ENCODE results near the gene PIK3R6. TPM values are rescaled to one million over a fixed set of nuclear protein-coding genes. Genes with fewer than 3 reads are reported as not detected.

PIK3R6 gene
- total RNA-seq, 1 donor from 2014 or later = 2.2 TPM

GRCh38 chr17:8841844-8842243, 25.6 kb downstream of the PIK3R6 start:
- H3K4me1 ChIP-seq = no peaks in the 10 kb centered on the region
- intact Hi-C loops (cut with DNase I) = no loop called here
- H3K27me3 ChIP-seq = no peaks in the 10 kb centered on the region
- no peaks in the 10 kb centered on the region for H3K36me3 ChIP-seq
- no peak overlapping the region for H3K27ac ChIP-seq
- peak in 1 of 2 donors; percentile 8 for DNase-seq (ENCODE audit: low spot score in 2 of 2)
- no peak for TF ChIP-seq CTCF (IDR thresholded peaks at IDR 0.05)
- no peaks in the 10 kb centered on the region for H3K9me3 ChIP-seq
- H3K4me3 ChIP-seq = no peak overlapping the region

GRCh38 chr17:8839410-8839935, 28.0 kb downstream of the PIK3R6 start:
- H3K4me1 ChIP-seq = no peaks in the 10 kb centered on the region
- H3K27me3 ChIP-seq = no peaks in the 10 kb centered on the region
- DNase-seq (ENCODE audit: low spot score in 2 of 2) = peak in 1 of 2 donors; percentile 40
- intact Hi-C loops (cut with DNase I) = no loop called here
- no peak for TF ChIP-seq CTCF (IDR thresholded peaks at IDR 0.05)
- no peaks in the 10 kb centered on the region for H3K9me3 ChIP-seq
- H3K27ac ChIP-seq = no peak overlapping the region
- H3K4me3 ChIP-seq = no peak overlapping the region
- no peaks in the 10 kb centered on the region for H3K36me3 ChIP-seq

- no peak overlapping the region for H3K27ac ChIP-seq
- no peak for TF ChIP-seq CTCF (IDR thresholded peaks at IDR 0.05)
- H3K9me3 ChIP-seq = no peaks in the 10 kb centered on the region
- H3K27me3 ChIP-seq = no peaks in the 10 kb centered on the region
- H3K4me1 ChIP-seq = no peaks in the 10 kb centered on the region
- peak in 1 of 2 donors; percentile 27 for DNase-seq (ENCODE audit: low spot score in 2 of 2)
- H3K36me3 ChIP-seq = no peaks in the 10 kb centered on the region
- H3K4me3 ChIP-seq = no peak overlapping the region
- intact Hi-C loops (cut with DNase I) = no loop called here
Observed at GRCh38 chr17:8838551-8839095, 28.9 kb downstream of the PIK3R6 start.

- Histone ChIP-seq H3K9me3 (no peaks in the 10 kb centered on the region), H3K27me3 (peaks cover 4% of the 10 kb centered on the region), H3K36me3 (no peaks in the 10 kb centered on the region), H3K4me1 (no peaks in the 10 kb centered on the region), H3K27ac (no peak overlapping the region), H3K4me3 (no peak overlapping the region)
- intact Hi-C loops (cut with DNase I) = no loop called here
- no peak for TF ChIP-seq CTCF (IDR thresholded peaks at IDR 0.05)
- peak in 1 of 2 donors; percentile 44 for DNase-seq (ENCODE audit: low spot score in 2 of 2)
Observed at GRCh38 chr17:8837563-8838075, 29.9 kb downstream of the PIK3R6 start.

GRCh38 chr17:8836821-8837562, 30.5 kb downstream of the PIK3R6 start:
- TF ChIP-seq CTCF (IDR thresholded peaks at IDR 0.05) = no peak
- DNase-seq (ENCODE audit: low spot score in 2 of 2) = peak in 1 of 2 donors; percentile 38
- no peak overlapping the region for H3K4me3 ChIP-seq
- no peak overlapping the region for H3K27ac ChIP-seq
- H3K36me3 ChIP-seq = no peaks in the 10 kb centered on the region
- intact Hi-C loops (cut with DNase I) = no loop called here
- no peaks in the 10 kb centered on the region for H3K4me1 ChIP-seq
- no peaks in the 10 kb centered on the region for H3K9me3 ChIP-seq
- peaks cover 5% of the 10 kb centered on the region for H3K27me3 ChIP-seq
